Ectodermal cell (in vitro differentiated cells): Measurements from ENCODE around the gene F2RL2.

Source experiments
- H3K27ac ChIP-seq: 2 replicates; pipeline ENCODE4 v1.7.0; 2013; ENCODE audit warnings: mild to moderate bottlenecking, low read depth, low read length; ENCODE audit not compliant: insufficient read depth, poor library complexity, severe bottlenecking
- H3K27me3 ChIP-seq: 2 replicates; pipeline ENCODE4 v1.7.0; 2013; ENCODE audit warnings: mild to moderate bottlenecking, low read length; ENCODE audit not compliant: insufficient read depth, control insufficient read depth, poor library complexity, severe bottlenecking
- H3K36me3 ChIP-seq: one replicate; pipeline ENCODE4 v1.7.0; 2013; ENCODE audit warnings: low read length; ENCODE audit not compliant: control insufficient read depth, insufficient read depth
- H3K4me1 ChIP-seq: one replicate; pipeline ENCODE4 v1.7.0; 2013; ENCODE audit warnings: low read length; ENCODE audit not compliant: control insufficient read depth, insufficient read depth
- H3K4me3 ChIP-seq: 2 replicates; pipeline ENCODE4 v1.7.0; 2013; ENCODE audit warnings: low read depth, low read length, control low read depth; ENCODE audit not compliant: insufficient read depth
- H3K9me3 ChIP-seq: 2 replicates; pipeline ENCODE4 v1.7.0; 2013; ENCODE audit warnings: mild to moderate bottlenecking, low read length, moderate library complexity; ENCODE audit not compliant: control insufficient read depth
- WGBS, 2 experiments: methylation state at CpG; one replicate each; pipeline ENCODE4 v1.1.7; 2013; ENCODE audit warnings: missing lambda C conversion rate in 2 of 2; 5-methylcytosine and 5-hydroxymethylcytosine counted together

The F2RL2 gene

DNA sequence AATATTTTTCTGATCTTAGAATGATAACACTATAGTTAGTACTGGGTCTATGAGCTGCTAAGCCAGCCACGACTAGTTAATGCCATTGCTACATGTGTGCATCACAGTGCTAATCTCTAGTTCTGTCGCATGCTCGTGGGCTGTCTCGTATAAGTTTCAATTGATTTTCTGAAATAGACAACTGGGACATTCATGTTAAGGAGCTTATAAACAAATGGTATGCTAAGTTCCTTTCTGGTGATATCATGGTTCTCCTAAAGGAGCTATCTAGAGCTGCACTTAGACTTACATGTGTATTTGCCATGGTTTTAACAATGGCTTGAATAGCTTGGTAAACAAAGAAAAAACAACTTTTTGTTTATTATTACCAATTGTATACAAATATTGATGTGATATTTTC lies 46.2 kb downstream of the F2RL2 start:
- Histone ChIP-seq H3K27me3 (no peaks in the 10 kb centered on the region), H3K9me3 (no peaks in the 10 kb centered on the region)
- WGBS, 2 experiments, result 90 to 97% methylated on average over 4 of the region's 4 CpGs

DNA sequence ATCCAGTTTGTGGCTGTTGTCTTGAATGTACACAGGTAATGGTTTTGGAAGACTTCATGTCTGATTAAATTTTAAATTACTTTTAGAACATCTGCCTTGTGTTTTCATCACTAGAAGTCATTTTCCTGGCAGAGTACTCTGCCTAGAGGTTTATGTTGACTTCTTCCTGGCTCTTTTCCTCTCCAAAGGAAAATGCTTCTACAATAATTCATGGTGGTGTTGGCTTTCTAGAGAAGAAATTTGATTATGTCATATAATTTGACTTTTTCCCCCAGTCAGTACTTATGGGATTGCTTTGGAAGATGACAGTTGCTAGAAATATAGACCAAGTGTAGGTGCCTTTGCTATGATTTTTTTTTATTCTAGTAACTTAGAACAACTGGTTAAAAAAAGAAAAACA lies 46.8 kb downstream of the F2RL2 start:
- H3K27ac ChIP-seq, result no peak overlapping the region
- H3K27me3 ChIP-seq, result no peaks in the 10 kb centered on the region
- H3K36me3 ChIP-seq, result no peaks in the 10 kb centered on the region
- no peaks in the 10 kb centered on the region for H3K4me1 ChIP-seq
- no peaks in the 10 kb centered on the region for H3K9me3 ChIP-seq
- H3K4me3 ChIP-seq, result no peak overlapping the region

More for the DNA sequence above, 46.2 kb downstream of the F2RL2 start:
- Histone ChIP-seq H3K4me1 (no peaks in the 10 kb centered on the region), H3K36me3 (no peaks in the 10 kb centered on the region), H3K27ac (no peak overlapping the region), H3K4me3 (no peak overlapping the region)

DNA sequence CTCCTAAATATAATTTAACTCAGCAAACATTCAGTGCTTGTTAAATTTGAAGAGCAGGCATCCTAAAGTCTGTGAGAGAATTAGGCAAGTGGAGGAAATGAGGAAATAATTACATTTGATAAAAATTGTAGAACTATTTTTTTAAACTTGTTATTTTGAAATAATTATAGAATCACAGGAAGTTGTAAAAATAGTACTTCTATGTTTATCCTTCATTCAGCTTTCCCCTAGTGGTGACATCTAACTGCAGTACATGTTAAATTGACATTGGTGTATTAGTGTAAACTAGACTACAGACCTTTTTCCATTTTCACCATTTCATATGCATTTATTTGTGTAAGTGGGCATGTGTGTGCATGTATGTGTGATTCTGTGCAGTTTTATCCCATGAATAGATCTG lies 51.6 kb downstream of the F2RL2 start:
- Histone ChIP-seq H3K4me3 (no peak overlapping the region), H3K27me3 (no peaks in the 10 kb centered on the region), H3K4me1 (no peaks in the 10 kb centered on the region), H3K9me3 (no peaks in the 10 kb centered on the region), H3K36me3 (no peaks in the 10 kb centered on the region), H3K27ac (no peak overlapping the region)

DNA sequence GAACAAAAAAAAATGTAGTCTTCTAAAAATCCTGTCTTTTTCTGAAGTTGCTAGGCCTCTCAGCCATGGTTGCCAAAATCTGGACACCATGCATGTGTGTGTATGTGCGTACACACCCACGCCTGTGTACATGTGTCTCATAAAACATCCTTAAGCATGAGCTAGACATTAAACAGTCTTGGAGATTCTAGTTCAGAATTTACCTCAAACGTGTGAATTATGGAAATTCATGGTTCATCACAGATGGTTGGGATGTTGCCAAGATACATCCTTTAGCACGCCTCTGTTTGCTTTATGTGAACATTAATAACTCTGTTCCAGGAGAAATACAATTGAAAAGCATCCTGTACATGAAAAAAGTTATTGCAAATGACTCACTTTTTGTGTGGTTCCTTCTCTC lies 53.0 kb downstream of the F2RL2 start:
- Histone ChIP-seq H3K4me3 (no peak overlapping the region), H3K27ac (no peak overlapping the region), H3K36me3 (no peaks in the 10 kb centered on the region), H3K9me3 (no peaks in the 10 kb centered on the region), H3K4me1 (no peaks in the 10 kb centered on the region), H3K27me3 (no peaks in the 10 kb centered on the region)
- WGBS, 2 experiments, result 94 to 95% methylated on average over 4 of the region's 4 CpGs
